ENCODE data around the gene ABHD16A. TPM values are rescaled to one million over a fixed set of nuclear protein-coding genes. Genes with fewer than 3 reads are reported as not detected.

Gene ABHD16A
- total and polyA plus RNA-seq, 2 of the 13 experiments (the other 11 are each of a cell fraction or from before 2014, with no cell fraction given): 43.5 to 45.4 TPM

DNA sequence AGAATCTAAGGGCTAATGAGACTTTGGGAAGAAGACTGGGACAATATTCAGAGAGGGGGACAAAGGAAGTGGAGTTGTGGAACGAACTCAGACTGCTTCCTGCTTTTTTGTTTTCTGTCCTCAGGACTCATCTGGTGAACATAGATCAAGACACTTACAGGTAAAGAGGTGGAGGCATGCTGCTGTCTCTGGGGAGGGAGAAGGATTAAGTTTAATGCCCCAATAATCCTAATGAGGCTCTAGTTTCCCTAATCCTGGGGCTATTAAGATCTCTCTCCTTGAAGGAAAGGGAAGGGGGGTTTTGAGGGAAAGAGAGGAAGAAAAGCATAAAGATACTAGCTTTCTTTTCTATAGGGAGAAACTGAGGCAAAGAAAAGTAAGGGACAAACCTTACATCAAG is 41.3 kb upstream of the ABHD16A start:
- no peak overlapping the region for H3K27ac ChIP-seq (ENCODE audit: extremely low read length, insufficient read depth, low read length)
- H3K9ac ChIP-seq (ENCODE audit: insufficient read depth, low read depth, low read length): no peak overlapping the region
- intact Hi-C loops (cut with micrococcal nuclease; ENCODE audit: unreplicated experiment): no loop called here
- FAIRE-seq (no peak), DNase-seq (ENCODE audit: low spot score) (no peak), ATAC-seq (no peak)
- WGBS (ENCODE audit: low lambda C conversion rate): 89% methylated on average over 1 of the region's 1 CpG
- H3K4me1 ChIP-seq (ENCODE audit: insufficient read depth, low read length): peaks cover 59% of the 10 kb centered on the region
- TF ChIP-seq GZF1 (CRISPR knock-in tag; IDR thresholded peaks at IDR 0.05): no peak
- no peak for TF ChIP-seq ZMYM3 (CRISPR knock-in tag; IDR thresholded peaks at IDR 0.05)
- TF ChIP-seq KDM5A (IDR thresholded peaks at IDR 0.05; ENCODE audit: borderline replicate concordance, low read length): no peak
- TF ChIP-seq, protein P1, sequence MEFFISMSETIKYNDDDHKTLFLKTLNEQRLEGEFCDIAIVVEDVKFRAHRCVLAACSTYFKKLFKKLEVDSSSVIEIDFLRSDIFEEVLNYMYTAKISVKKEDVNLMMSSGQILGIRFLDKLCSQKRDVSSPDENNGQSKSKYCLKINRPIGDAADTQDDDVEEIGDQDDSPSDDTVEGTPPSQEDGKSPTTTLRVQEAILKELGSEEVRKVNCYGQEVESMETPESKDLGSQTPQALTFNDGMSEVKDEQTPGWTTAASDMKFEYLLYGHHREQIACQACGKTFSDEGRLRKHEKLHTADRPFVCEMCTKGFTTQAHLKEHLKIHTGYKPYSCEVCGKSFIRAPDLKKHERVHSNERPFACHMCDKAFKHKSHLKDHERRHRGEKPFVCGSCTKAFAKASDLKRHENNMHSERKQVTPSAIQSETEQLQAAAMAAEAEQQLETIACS (CRISPR knock-in tag; IDR thresholded peaks at IDR 0.05): no peak
- no peak for TF ChIP-seq ZNF570 (CRISPR knock-in tag; IDR thresholded peaks at IDR 0.05; ENCODE audit: borderline replicate concordance)
- TF ChIP-seq ZNF326 (CRISPR knock-in tag; IDR thresholded peaks at IDR 0.05; ENCODE audit: borderline replicate concordance): no peak
- no peak for TF ChIP-seq YEATS4 (CRISPR knock-in tag; IDR thresholded peaks at IDR 0.05; ENCODE audit: borderline replicate concordance)
- no peaks in the 10 kb centered on the region for H3K79me2 ChIP-seq (ENCODE audit: insufficient read depth, low read length)
- H3K27me3 ChIP-seq (ENCODE audit: control insufficient read depth in 1 of 2, insufficient read depth in 2 of 2, low read length in 2 of 2): no peaks in the 10 kb centered on the region
- BruUV-seq (replicated peaks): no TSS peak
- H3K4me2 ChIP-seq (ENCODE audit: low read depth, low read length): no peak overlapping the region
- H2AFZ ChIP-seq (ENCODE audit: low read length): no peak overlapping the region
- ChIA-PET CTCF (ENCODE audit: low intra/inter-chr PET ratio, low total read pairs) (no interaction called here), POLR2A (interaction anchor here (0.7 to 1.6 kb wide), 3 partner anchors 8 to 108 kb away, joined by 3 read pairs; partner anchors contain the start of gene CLIC1)
- no peak overlapping the region for H3K4me3 ChIP-seq (replicated peaks in 1 of 3; ENCODE audit: insufficient read depth in 1 of 3, low read depth in 2 of 3, low read length in 3 of 3)
- no peaks in the 10 kb centered on the region for H4K20me1 ChIP-seq (ENCODE audit: insufficient read depth, low read length)
- H3K36me3 ChIP-seq (replicated peaks in 1 of 2; ENCODE audit: control insufficient read depth in 1 of 2, insufficient read depth in 2 of 2, low read length in 2 of 2): peaks cover 0 to 6% of the 10 kb centered on the region in 2 experiments; a peak in 3 of 5 replicates
- H3K9me3 ChIP-seq (ENCODE audit: low read length): no peaks in the 10 kb centered on the region
- in situ Hi-C loops (cut with HindIII; ENCODE audit: extremely low pct_ligation_motif_present, low pct_unique_long_range_greater_than_20kb): no loop called here

DNA sequence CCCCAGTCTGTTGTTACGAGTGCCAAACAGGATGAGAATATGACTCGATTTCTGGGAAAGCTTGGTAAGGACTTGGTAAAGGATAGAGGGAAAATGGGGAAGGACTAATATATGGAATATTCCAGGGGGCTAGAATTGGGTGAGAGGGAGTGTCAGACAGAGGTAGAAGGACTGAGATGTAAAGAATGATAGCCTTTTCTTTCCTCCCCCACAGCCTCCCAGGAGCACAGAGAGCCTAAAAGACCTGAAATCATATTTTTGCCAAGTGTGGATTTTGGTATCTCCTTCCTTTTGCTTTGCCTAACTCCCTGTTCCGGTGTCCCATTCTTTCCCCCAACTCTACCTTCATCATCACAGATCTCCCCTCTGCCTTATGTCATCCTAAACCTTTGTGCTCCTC is 39.8 kb upstream of the ABHD16A start:
- H2AFZ ChIP-seq (ENCODE audit: low read length): no peak overlapping the region
- ChIA-PET POLR2A (no interaction called here), CTCF (ENCODE audit: low intra/inter-chr PET ratio, low total read pairs) (no interaction called here)
- no peaks in the 10 kb centered on the region for H3K9me3 ChIP-seq (ENCODE audit: low read length)
- H3K27me3 ChIP-seq (ENCODE audit: control insufficient read depth in 1 of 2, insufficient read depth in 2 of 2, low read length in 2 of 2): no peaks in the 10 kb centered on the region; a peak in 1 of 5 replicates
- no TSS peak for BruUV-seq (replicated peaks)
- ATAC-seq (no peak), DNase-seq (ENCODE audit: low spot score) (no peak), FAIRE-seq (no peak)
- no peaks in the 10 kb centered on the region for H4K20me1 ChIP-seq (ENCODE audit: insufficient read depth, low read length)
- in situ Hi-C loops (cut with HindIII; ENCODE audit: extremely low pct_ligation_motif_present, low pct_unique_long_range_greater_than_20kb) (no loop called here), intact Hi-C loops (cut with micrococcal nuclease; ENCODE audit: unreplicated experiment) (no loop called here)
- no peak for TF ChIP-seq NR2C2 (CRISPR knock-in tag; IDR thresholded peaks at IDR 0.05; ENCODE audit: borderline replicate concordance)
- TF ChIP-seq HNRNPK (IDR thresholded peaks at IDR 0.05; ENCODE audit: low read depth, low read length, poor library complexity, severe bottlenecking): peak; percentile 68
- no peak overlapping the region for H3K4me3 ChIP-seq (replicated peaks in 1 of 3; ENCODE audit: insufficient read depth in 1 of 3, low read depth in 2 of 3, low read length in 3 of 3)
- H3K36me3 ChIP-seq (replicated peaks in 1 of 2; ENCODE audit: control insufficient read depth in 1 of 2, insufficient read depth in 2 of 2, low read length in 2 of 2): peaks cover 0 to 6% of the 10 kb centered on the region in 2 experiments; a peak in 3 of 5 replicates
- WGBS (ENCODE audit: low lambda C conversion rate): 96% methylated on average over 3 of the region's 3 CpGs
- no peak overlapping the region for H3K27ac ChIP-seq (ENCODE audit: extremely low read length, insufficient read depth, low read length)
- no peaks in the 10 kb centered on the region for H3K79me2 ChIP-seq (ENCODE audit: insufficient read depth, low read length)
- H3K9ac ChIP-seq (ENCODE audit: insufficient read depth, low read depth, low read length): no peak overlapping the region
- H3K4me2 ChIP-seq (ENCODE audit: low read depth, low read length): no peak overlapping the region
- peaks cover 65% of the 10 kb centered on the region for H3K4me1 ChIP-seq (ENCODE audit: insufficient read depth, low read length)
